ENCODE measurements around the gene PGM3. TPM values are rescaled to one million over a fixed set of nuclear protein-coding genes. Genes with fewer than 3 reads are reported as not detected.

PGM3 gene
- total RNA-seq, 1 donor from 2014 or later, result 52.4 TPM

DNA sequence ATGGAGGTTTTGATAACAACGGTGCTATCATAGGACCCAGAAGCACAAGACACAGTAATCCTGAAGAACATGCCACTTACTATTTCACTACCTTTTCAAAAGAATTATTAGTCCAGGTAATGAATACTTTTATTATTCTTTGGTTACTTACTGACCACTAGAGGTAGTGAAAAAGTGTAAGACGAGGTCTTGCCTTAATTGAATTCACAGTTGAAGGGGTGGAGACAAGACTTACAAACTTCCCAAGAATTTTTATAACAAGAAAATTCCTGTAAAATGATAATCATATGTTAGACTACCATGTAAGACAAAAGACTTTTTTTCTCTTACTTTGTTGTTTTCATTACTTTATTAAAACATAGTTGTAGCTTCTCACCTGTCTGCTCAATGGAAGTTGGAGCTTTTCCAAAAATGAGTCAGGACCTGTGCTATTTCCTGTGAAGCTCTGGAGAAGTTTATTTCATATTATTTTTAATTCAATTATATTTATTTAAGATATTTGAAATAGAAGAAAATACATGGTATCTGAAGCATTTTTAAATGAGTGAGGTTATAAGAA, 73.2 kb downstream of the PGM3 start:
- H3K27me3 Mint-ChIP-seq (ENCODE audit: low read depth), result no peaks in the 10 kb centered on the region
- H3K27ac Mint-ChIP-seq (ENCODE audit: unreplicated experiment), result no peak overlapping the region
- TF ChIP-seq, protein P1, sequence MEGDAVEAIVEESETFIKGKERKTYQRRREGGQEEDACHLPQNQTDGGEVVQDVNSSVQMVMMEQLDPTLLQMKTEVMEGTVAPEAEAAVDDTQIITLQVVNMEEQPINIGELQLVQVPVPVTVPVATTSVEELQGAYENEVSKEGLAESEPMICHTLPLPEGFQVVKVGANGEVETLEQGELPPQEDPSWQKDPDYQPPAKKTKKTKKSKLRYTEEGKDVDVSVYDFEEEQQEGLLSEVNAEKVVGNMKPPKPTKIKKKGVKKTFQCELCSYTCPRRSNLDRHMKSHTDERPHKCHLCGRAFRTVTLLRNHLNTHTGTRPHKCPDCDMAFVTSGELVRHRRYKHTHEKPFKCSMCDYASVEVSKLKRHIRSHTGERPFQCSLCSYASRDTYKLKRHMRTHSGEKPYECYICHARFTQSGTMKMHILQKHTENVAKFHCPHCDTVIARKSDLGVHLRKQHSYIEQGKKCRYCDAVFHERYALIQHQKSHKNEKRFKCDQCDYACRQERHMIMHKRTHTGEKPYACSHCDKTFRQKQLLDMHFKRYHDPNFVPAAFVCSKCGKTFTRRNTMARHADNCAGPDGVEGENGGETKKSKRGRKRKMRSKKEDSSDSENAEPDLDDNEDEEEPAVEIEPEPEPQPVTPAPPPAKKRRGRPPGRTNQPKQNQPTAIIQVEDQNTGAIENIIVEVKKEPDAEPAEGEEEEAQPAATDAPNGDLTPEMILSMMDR (conservative IDR thresholded peaks at IDR 0.05), result no peak
- H3K4me1 Mint-ChIP-seq, result no peaks in the 10 kb centered on the region
- no peaks in the 10 kb centered on the region for H3K9me3 Mint-ChIP-seq
- H3K36me3 Mint-ChIP-seq (ENCODE audit: low read depth), result peaks cover 3% of the 10 kb centered on the region
- no peak for DNase-seq (ENCODE audit: low read depth, low spot score)
- no peak overlapping the region for H3K4me3 Mint-ChIP-seq

- H3K36me3 Mint-ChIP-seq (ENCODE audit: low read depth), result no peaks in the 10 kb centered on the region
- TF ChIP-seq, protein P1 (conservative IDR thresholded peaks at IDR 0.05), result no peak
- no peaks in the 10 kb centered on the region for H3K27me3 Mint-ChIP-seq (ENCODE audit: low read depth)
- H3K9me3 Mint-ChIP-seq, result no peaks in the 10 kb centered on the region
- no peak for DNase-seq (ENCODE audit: low read depth, low spot score)
- no peak overlapping the region for H3K4me3 Mint-ChIP-seq
- H3K27ac Mint-ChIP-seq (ENCODE audit: unreplicated experiment), result no peak overlapping the region
- peaks cover 6% of the 10 kb centered on the region for H3K4me1 Mint-ChIP-seq
Observed at GRCh38 chr6:83117802-83118201, 75.3 kb downstream of the PGM3 start.

Other genes starting within 250 kb of the PGM3 start
- 10.3 and 17.1 TPM in 2 replicates for gene UBE3D, start 127.4 kb downstream of the PGM3 start, total RNA-seq
- gene DOP1A, start 125.6 kb downstream of the PGM3 start, total RNA-seq, result 17.8 and 18.4 TPM in 2 replicates
- 4.8 and 5.1 TPM in 2 replicates for gene RWDD2A, start 92 bp upstream of the PGM3 start, total RNA-seq
- gene ME1, start 237.8 kb upstream of the PGM3 start, total RNA-seq, result 4.4 and 4.6 TPM in 2 replicates

All from neural crest cell (in vitro differentiated cells).